Cardiac fibroblast (primary cell): ENCODE data around the gene ZHX3.
A peak's percentile ranks its signal among the peaks of the same experiment; 100 is the strongest.

Experiments
- DNase-seq, 2 donors: peaks; one replicate each; pipeline versions ENCODE4 v3.0.0 to v3.0.0-alpha.2; 2010; ENCODE audit warnings: low read depth in 2 of 2
- H3K4me3 ChIP-seq, 2 donors: replicated peaks in 1 of 2; 1 replicate in 1 of 2; 2 replicates in 1 of 2; pipeline ENCODE4 v1.5.1; 2011; ENCODE audit warnings: low read depth in 2 of 2, low read length in 2 of 2, mild to moderate bottlenecking in 2 of 2, moderate library complexity in 1 of 2
- CTCF ChIP-seq: IDR thresholded peaks from one replicate; pipeline ENCODE4 v1.5.1; 2011; ENCODE audit warnings: low read depth, mild to moderate bottlenecking, low read length, inconsistent platforms

Gene ZHX3

GRCh38 chr20:41364236-41364855, 46.8 kb upstream of the ZHX3 start:
- peak; percentile 9 for TF ChIP-seq CTCF
- DNase-seq: no peak
- H3K4me3 ChIP-seq: no peak overlapping the region

GRCh38 chr20:41363601-41364000, 46.1 kb upstream of the ZHX3 start:
- no peak overlapping the region for H3K4me3 ChIP-seq
- DNase-seq: no peak
- no peak for TF ChIP-seq CTCF

- TF ChIP-seq CTCF: no peak
- no peak for DNase-seq
- H3K4me3 ChIP-seq: no peak overlapping the region
Measured at GRCh38 chr20:41362748-41363140, 45.2 kb upstream of the ZHX3 start.

- DNase-seq: no peak
- no peak overlapping the region for H3K4me3 ChIP-seq
- TF ChIP-seq CTCF: no peak
Measured at GRCh38 chr20:41361757-41362747, 44.5 kb upstream of the ZHX3 start.

- no peak for DNase-seq
- TF ChIP-seq CTCF: no peak
- H3K4me3 ChIP-seq: no peak overlapping the region
Measured at GRCh38 chr20:41360831-41361756, 43.6 kb upstream of the ZHX3 start.

- no peak for DNase-seq
- no peak for TF ChIP-seq CTCF
- H3K4me3 ChIP-seq: no peak overlapping the region
Measured at GRCh38 chr20:41359541-41360011, 42.0 kb upstream of the ZHX3 start.
